WTC11 (cell line): ENCODE data around the gene PIGV.

Source experiments
- CBFB ChIP-seq: sonication (generic); formaldehyde crosslinking; IDR thresholded peaks from 2 replicates; pipeline ENCODE4 v1.8.1; 2022; ENCODE audit warnings: mild to moderate bottlenecking, low read depth, missing genetic modification reagents
- CTCF ChIP-seq: fragments of 200-600 bp; IDR thresholded peaks from 2 replicates; pipeline ENCODE4 v1.8.0; 2022; ENCODE audit warnings: antibody characterized with exemption
- ESRRA ChIP-seq: sonication (generic); formaldehyde crosslinking; IDR thresholded peaks from 2 replicates; pipeline ENCODE4 v1.8.1; 2022; ENCODE audit warnings: mild to moderate bottlenecking, missing genetic modification reagents, borderline replicate concordance
- GABPB1 ChIP-seq: sonication (generic); formaldehyde crosslinking; IDR thresholded peaks from 2 replicates; pipeline ENCODE4 v1.8.1; 2023; ENCODE audit warnings: mild to moderate bottlenecking, missing genetic modification reagents
- JUN ChIP-seq: sonication (generic); formaldehyde crosslinking; IDR thresholded peaks from 2 replicates; pipeline ENCODE4 v1.8.0; 2023; ENCODE audit warnings: mild to moderate bottlenecking, missing genetic modification reagents
- MAX ChIP-seq: sonication (generic); formaldehyde crosslinking; IDR thresholded peaks from 2 replicates; pipeline ENCODE4 v1.8.0; 2022; ENCODE audit warnings: mild to moderate bottlenecking, missing genetic modification reagents
- NFYB ChIP-seq: sonication (generic); formaldehyde crosslinking; conservative IDR thresholded peaks from 2 replicates; pipeline ENCODE4 v1.8.0; 2022; ENCODE audit warnings: low read depth, missing genetic modification reagents
- NR3C1 ChIP-seq: sonication (generic); formaldehyde crosslinking; conservative IDR thresholded peaks from 2 replicates; pipeline ENCODE4 v1.8.1; 2023; ENCODE audit warnings: low read depth, mild to moderate bottlenecking, missing genetic modification reagents
- TP53 ChIP-seq: sonication (generic); formaldehyde crosslinking; IDR thresholded peaks from 2 replicates; pipeline ENCODE4 v1.8.1; 2023; ENCODE audit warnings: mild to moderate bottlenecking, missing genetic modification reagents
- USF2 ChIP-seq: sonication (generic); formaldehyde crosslinking; IDR thresholded peaks from 2 replicates; pipeline ENCODE4 v1.8.1; 2023; ENCODE audit warnings: mild to moderate bottlenecking, missing genetic modification reagents, moderate library complexity
- ZNF423 ChIP-seq: fragments of 250-450 bp; sonication (Bioruptor Pico); IDR thresholded peaks from 2 replicates; pipeline ENCODE4 v2.1.2; 2022; ENCODE audit warnings: mild to moderate bottlenecking, moderate library complexity
- ZNF512 ChIP-seq: sonication (generic); formaldehyde crosslinking; IDR thresholded peaks from 2 replicates; pipeline ENCODE4 v1.8.1; 2022; ENCODE audit warnings: missing genetic modification reagents, borderline replicate concordance

GRCh38 chr1:26827663-26828062 is 39.9 kb downstream of the PIGV start:
- TF ChIP-seq CTCF (no peak), NFYB (CRISPR knock-in tag) (no peak), USF2 (CRISPR knock-in tag) (no peak), NR3C1 (CRISPR knock-in tag) (no peak), GABPB1 (CRISPR knock-in tag) (no peak), CBFB (CRISPR knock-in tag) (no peak), ZNF423 (no peak), MAX (CRISPR knock-in tag) (no peak), JUN (CRISPR knock-in tag) (no peak), ESRRA (CRISPR knock-in tag) (no peak), ZNF512 (CRISPR knock-in tag) (no peak), TP53 (CRISPR knock-in tag) (no peak)
